ENCODE results near the gene ST3GAL6. TPM values are rescaled to one million over a fixed set of nuclear protein-coding genes. Genes with fewer than 3 reads are reported as not detected.

The ST3GAL6 gene
- total RNA-seq, 3 donors from 2014 or later (not counting 1 experiment from before 2014, with no cell fraction given), result 0.38 to 3.7 (median 1.4) TPM

DNA sequence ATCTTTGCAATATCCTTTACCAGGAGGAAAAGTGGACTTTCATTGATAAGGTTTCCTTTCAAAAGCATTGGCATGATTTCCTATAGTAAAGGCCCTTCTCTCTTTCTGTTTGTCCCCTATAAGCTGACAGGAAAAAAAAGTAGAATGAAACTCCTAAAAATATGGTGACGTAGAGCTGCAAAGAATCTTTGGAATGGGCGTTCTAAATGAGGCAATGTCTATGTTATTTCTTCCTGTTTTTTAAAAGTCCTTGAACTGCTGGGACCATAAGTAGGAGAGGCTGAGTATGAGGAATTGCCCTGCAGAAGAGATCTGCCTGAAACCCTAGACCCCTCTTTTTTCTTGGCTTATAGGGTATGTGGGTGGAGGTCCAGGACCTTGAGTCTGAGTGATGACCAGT lies 17.2 kb downstream of the ST3GAL6 start:
- no peaks in the 10 kb centered on the region for H3K36me3 ChIP-seq (ENCODE audit: control insufficient read depth, insufficient read depth, low read length)
- intact Hi-C loops (cut with micrococcal nuclease), result no loop called here
- no peaks in the 10 kb centered on the region for H3K9me3 Mint-ChIP-seq
- TF ChIP-seq, protein P1, sequence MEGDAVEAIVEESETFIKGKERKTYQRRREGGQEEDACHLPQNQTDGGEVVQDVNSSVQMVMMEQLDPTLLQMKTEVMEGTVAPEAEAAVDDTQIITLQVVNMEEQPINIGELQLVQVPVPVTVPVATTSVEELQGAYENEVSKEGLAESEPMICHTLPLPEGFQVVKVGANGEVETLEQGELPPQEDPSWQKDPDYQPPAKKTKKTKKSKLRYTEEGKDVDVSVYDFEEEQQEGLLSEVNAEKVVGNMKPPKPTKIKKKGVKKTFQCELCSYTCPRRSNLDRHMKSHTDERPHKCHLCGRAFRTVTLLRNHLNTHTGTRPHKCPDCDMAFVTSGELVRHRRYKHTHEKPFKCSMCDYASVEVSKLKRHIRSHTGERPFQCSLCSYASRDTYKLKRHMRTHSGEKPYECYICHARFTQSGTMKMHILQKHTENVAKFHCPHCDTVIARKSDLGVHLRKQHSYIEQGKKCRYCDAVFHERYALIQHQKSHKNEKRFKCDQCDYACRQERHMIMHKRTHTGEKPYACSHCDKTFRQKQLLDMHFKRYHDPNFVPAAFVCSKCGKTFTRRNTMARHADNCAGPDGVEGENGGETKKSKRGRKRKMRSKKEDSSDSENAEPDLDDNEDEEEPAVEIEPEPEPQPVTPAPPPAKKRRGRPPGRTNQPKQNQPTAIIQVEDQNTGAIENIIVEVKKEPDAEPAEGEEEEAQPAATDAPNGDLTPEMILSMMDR (IDR thresholded peaks at IDR 0.05), result no peak
- H3K4me3 Mint-ChIP-seq, result no peak overlapping the region
- no peaks in the 10 kb centered on the region for H3K9me3 ChIP-seq (ENCODE audit: control insufficient read depth, insufficient read depth, low read length)
- H3K4me1 Mint-ChIP-seq, result no peaks in the 10 kb centered on the region
- WGBS (ENCODE audit: insufficient coverage), result 97% methylated on average over 2 of the region's 2 CpGs
- peaks cover 5 to 11% of the 10 kb centered on the region in 2 donors for H3K27me3 Mint-ChIP-seq (ENCODE audit: low read depth in 2 of 2)
- no peaks in the 10 kb centered on the region for H3K36me3 Mint-ChIP-seq
- ATAC-seq, result no peak
- no peak overlapping the region for H3K4me3 ChIP-seq (ENCODE audit: low read length)
- H3K27me3 ChIP-seq (ENCODE audit: control insufficient read depth, insufficient read depth, low read length), result no peaks in the 10 kb centered on the region
- H3K4me1 ChIP-seq (ENCODE audit: control insufficient read depth, insufficient read depth, low read length), result no peaks in the 10 kb centered on the region
- no peak overlapping the region for H3K27ac ChIP-seq (ENCODE audit: low read length)
- no peak overlapping the region for H3K27ac Mint-ChIP-seq
- DNase-seq, result no peak

- H3K36me3 Mint-ChIP-seq, result no peaks in the 10 kb centered on the region
- Histone ChIP-seq H3K27ac (ENCODE audit: low read length) (no peak overlapping the region), H3K4me1 (ENCODE audit: control insufficient read depth, insufficient read depth, low read length) (no peaks in the 10 kb centered on the region), H3K9me3 (ENCODE audit: control insufficient read depth, insufficient read depth, low read length) (no peaks in the 10 kb centered on the region), H3K4me3 (ENCODE audit: low read length) (no peak overlapping the region), H3K27me3 (ENCODE audit: control insufficient read depth, insufficient read depth, low read length) (no peaks in the 10 kb centered on the region), H3K36me3 (ENCODE audit: control insufficient read depth, insufficient read depth, low read length) (no peaks in the 10 kb centered on the region)
- no peak overlapping the region for H3K4me3 Mint-ChIP-seq
- TF ChIP-seq, protein P1 (IDR thresholded peaks at IDR 0.05), result no peak
- no peaks in the 10 kb centered on the region for H3K9me3 Mint-ChIP-seq
- DNase-seq, result no peak
- no peak overlapping the region for H3K27ac Mint-ChIP-seq
- no peak for ATAC-seq
- 89% methylated on average over 8 of the region's 8 CpGs for WGBS (ENCODE audit: insufficient coverage)
- intact Hi-C loops (cut with micrococcal nuclease), result no loop called here
- peaks cover 3 to 5% of the 10 kb centered on the region in 2 donors for H3K27me3 Mint-ChIP-seq (ENCODE audit: low read depth in 2 of 2)
- no peaks in the 10 kb centered on the region for H3K4me1 Mint-ChIP-seq
Measured at GRCh38 chr3:98782824-98783500, 19.8 kb downstream of the ST3GAL6 start.

DNA sequence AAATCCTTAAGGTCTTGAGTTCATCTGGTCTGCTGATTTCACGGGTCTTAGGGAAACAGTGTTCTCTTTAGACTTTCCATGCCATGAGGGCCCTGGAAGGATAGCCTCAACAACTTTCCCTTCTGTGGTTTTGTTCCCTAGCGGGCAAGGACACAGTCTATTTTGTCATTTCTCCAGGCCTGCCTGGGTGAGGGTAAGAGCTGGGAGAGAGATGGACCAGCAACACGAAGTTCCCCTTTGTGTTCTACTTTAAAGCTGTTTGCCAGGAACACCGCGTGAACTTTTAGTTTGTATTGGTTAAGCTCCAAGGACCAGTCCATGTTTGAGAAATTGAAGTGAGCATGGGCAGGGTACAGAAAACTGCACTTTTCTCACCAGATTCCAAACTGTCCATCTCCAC lies 20.9 kb downstream of the ST3GAL6 start:
- no peaks in the 10 kb centered on the region for H3K4me1 Mint-ChIP-seq
- no peaks in the 10 kb centered on the region for H3K36me3 Mint-ChIP-seq
- H3K4me3 ChIP-seq (ENCODE audit: low read length), result no peak overlapping the region
- no peak overlapping the region for H3K27ac Mint-ChIP-seq
- no peaks in the 10 kb centered on the region for H3K9me3 Mint-ChIP-seq
- intact Hi-C loops (cut with micrococcal nuclease), result no loop called here
- peaks cover 0 to 4% of the 10 kb centered on the region in 2 donors for H3K27me3 Mint-ChIP-seq (ENCODE audit: low read depth in 2 of 2)
- H3K4me3 Mint-ChIP-seq, result no peak overlapping the region
- DNase-seq (no peak), ATAC-seq (no peak)
- WGBS (ENCODE audit: insufficient coverage), result 75% methylated on average over 5 of the region's 5 CpGs
- H3K36me3 ChIP-seq (ENCODE audit: control insufficient read depth, insufficient read depth, low read length), result no peaks in the 10 kb centered on the region
- H3K27me3 ChIP-seq (ENCODE audit: control insufficient read depth, insufficient read depth, low read length), result no peaks in the 10 kb centered on the region
- no peaks in the 10 kb centered on the region for H3K9me3 ChIP-seq (ENCODE audit: control insufficient read depth, insufficient read depth, low read length)
- TF ChIP-seq, protein P1 (IDR thresholded peaks at IDR 0.05), result no peak
- no peak overlapping the region for H3K27ac ChIP-seq (ENCODE audit: low read length)
- H3K4me1 ChIP-seq (ENCODE audit: control insufficient read depth, insufficient read depth, low read length), result no peaks in the 10 kb centered on the region
